ENCODE measurements around the gene HSP90AB1.
A peak's percentile ranks its signal among the peaks of the same experiment; 100 is the strongest.

The HSP90AB1 gene

DNA sequence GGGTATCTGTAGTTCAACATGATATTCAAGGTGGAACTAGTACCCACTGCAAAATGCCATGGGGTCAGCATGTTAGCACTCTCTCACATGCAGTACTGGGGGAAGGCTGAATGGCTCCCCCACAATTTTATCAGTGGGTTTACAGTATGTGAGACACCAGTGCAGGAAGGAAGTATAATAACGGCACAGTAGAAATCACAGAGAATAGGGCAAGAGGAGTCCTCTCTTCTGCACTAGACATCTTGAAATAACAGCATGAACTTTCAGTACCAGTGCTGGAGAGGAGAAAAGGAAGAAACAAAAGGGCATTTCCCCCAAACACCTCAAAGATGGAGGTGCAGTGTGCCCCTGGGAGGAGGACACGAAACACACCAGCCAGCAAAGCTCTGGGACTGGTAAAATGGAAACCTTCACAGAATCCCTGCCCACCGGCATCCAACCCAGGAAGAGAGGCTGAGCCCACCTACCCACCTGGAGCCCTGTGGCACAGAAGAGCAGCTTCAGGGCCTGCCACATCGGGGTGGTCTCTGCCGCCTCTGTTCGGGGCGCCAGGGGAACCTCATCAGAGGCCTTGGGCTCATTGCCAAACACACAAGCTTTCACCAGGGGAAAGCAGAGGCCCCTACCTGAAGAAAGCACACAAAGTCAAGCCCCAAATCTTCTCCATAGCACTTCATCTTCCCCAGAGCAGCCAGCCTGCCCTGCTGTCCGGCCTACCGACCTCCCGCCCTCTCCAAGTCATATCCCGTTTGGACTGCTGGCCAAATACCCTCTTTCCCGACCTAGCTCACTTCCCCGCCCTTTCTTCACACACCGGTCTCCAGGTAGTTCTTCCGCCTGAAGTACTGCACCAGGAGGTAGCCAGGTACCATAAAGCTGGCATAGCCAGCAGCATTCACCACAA lies 9.2 kb downstream of the HSP90AB1 start:
- no peak for DNase-seq

DNA sequence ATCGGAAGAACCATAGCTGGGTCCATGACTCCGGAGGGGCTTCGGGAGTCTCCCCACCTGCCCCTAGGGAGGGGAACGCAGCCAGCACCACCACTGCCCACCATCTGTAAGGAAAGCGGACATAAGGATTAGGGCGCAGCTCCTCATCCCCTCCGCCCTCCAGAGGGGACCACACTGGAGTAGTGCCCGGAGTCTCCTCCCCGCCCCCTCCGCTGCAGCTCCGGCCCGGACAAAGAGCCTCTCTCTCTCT lies 9.8 kb downstream of the HSP90AB1 start:
- DNase-seq, result peak; percentile 33

DNA sequence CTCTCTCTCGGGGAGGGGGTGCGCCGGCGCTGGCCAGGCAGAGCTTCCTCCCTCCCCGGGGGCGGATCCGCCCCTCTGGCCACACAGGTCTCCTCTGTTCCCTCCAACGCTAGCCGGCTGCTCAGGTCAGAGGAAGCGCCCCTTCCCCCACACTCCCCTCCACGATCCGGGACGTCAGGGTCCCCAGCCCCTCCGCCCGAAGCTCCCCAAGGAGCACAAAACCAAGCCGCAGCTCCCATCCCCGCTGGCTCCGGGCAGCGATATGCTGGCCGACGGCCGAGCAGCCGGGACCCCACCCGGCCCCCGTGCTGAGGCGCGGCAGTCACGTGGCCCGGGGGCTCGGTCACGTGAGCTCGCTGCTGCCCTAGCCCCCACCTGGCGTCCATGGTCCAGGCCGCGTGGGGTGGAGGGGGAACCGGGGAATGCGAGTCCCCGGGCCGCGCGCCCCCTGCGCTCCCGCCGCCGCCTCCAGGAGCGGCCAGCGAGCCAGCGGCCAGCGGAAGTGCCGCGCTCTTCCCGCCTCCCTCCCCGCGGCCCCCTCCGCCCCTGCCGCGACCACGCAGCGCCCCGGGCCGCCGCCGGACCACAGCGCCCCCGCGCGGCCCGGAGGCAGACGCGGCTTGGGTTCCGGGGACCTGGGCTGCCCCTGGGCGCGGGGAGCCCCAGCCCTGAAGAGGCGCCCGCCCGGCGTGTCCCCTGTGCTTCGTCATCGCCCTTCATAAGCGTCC lies 10.3 kb downstream of the HSP90AB1 start, which contains the start of gene SLC35B2:
SLC35B2 (minus strand) TSS at position 504 of the 728 bp plus-strand sequence; CDS start at position 386, 118 bp downstream.
- DNase-seq, result peak; percentile 64

DNA sequence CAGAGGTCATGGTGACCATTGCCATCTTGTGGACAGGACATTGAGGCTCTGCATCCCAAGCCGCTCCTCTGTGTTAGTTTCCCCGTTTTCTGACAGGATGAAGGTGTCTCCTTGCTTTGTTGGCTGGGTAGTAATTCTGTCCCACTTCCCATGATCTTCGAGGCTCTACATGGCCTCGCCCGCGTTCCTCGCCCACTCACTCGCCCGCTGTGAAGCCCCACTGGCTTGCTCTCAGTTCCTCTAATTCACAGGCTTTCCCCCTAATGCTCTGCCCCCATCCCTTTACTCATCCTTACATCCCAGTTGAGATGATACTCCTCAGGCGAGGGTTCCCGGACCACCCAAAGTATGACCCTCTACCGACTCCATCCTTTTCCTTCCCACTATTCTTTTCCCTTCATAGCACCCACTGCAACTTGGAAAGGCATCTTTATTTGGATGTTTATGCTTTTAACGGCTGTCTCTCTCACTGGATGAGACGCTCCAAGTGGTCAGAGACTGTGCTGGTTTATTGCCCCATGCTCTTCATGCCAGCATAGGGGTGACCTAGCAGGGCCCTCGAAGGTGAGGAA lies 10.9 kb downstream of the HSP90AB1 start:
- DNase-seq, result no peak

DNA sequence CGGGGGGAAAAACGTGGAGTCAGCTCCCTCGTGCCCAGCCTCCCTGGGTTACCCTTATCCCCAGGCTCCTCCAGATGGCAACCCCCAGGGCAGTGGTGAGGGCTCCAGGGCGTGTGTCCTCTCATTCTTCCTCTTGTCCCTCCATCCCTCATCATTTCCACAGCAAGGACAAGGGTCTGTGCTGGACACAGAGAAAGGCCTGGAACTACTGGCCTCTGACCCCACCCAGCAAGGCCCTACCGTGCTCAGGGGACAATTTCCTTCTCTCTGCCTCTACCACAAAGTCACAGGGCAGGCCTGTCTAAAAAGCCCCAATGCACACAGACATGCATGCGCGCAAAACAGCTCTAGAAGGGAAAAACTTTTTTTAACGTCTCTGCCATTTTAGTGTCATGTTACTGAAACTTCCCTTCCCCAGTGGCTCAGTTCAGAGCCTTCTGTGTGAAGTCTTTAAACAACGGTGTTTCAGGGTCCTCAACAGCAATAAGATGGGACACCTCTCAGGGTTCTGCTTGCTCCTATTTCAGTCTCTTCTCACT lies 11.5 kb downstream of the HSP90AB1 start:
- DNase-seq, result no peak

DNA sequence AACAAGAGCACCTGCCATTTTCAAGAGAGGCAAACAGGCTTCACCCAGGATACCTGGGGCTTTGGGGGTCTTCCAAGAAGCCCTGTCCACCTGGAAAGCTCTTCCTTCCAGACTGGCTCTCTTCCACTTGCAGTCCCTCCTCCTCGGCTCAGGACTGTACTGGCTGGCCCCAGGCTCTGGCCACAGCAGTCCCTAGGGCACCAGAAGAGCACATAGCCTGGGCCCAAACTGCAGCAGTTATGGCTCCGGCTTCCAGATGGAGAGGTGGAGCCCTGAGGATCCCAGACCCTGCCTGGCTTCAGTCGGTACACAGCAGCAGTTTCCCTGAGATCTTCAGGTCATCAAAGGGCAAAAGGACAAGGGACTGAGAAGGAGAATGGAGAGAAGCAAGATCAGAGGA lies 12.0 kb downstream of the HSP90AB1 start:
- no peak for DNase-seq

DNA sequence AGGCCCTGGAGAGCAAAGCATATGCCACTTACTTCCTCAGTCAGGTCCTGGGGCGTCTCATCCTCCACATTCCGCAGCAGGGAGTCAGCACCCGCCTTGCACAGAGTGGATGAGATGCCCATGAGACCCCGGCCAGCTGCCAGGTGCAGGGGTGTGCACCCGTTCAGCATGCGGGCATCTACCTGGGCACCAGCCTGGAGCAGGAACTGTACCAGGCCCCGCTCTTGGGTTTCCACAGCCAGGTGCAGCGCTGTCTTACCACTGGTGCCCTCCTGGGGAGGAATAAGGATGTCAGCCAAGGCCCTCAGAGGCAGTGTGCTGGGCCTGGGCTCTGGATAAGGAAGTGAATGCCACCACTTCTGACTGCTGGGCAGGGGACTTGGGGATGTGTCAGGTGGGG lies 13.1 kb downstream of the HSP90AB1 start:
- no peak for DNase-seq

DNA sequence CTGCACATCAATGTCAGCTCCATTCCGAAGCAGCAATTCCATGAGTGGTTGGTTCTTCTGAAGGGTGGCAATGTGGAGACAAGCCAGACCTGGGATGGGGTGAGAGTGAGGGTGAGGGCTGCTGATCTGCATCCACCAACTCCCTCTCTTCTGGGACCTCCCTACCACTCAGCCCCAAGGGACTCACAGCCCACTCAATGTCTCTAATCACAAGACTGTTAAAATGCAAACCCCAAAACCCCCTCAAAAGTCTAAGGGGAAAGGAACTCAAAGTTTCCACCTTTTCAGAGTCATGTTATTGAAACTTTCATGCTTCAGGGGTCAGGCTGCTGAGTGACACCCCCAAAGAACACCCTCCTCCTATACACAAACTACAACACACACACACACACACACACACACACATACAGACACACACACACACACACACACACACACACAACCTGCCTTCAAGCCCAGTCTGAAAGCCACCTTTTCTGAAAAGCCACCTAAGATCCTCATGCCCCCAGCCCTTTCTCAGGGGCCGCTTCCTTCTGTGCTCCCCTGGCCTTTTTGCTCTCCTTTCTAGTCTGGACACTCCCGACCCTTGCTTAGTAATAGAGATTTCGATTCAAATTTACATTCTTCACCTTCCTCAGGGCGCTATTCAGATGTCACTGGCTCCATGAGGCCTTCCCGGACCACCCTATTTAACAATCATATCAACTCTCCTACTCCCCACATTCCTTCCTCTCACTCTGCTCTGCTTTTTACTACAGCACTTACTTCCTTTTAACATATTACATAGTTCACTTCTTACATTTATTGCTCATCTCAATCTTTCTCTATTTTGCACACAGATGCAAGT lies 13.8 kb downstream of the HSP90AB1 start:
- no peak for DNase-seq

DNA sequence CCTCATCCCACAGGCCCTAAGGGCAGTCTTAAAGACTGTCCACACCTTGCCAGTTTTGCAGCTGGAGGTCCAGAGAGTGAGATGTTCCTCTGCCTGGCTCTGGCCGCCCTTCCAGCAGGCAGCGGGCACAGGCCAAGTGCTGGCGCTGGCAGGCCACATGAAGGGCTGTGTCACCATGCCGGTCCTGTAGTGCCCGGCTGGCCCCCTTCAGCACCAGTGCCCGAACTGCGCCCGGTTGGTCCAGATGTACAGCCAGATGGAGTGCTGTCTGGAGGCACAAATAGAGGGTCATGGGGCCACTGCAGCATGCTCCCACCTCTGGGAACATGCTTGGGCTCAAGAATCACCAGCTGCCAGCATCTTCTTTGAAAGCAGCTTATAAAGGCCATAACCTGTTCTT lies 14.7 kb downstream of the HSP90AB1 start:
- no peak for DNase-seq

DNA sequence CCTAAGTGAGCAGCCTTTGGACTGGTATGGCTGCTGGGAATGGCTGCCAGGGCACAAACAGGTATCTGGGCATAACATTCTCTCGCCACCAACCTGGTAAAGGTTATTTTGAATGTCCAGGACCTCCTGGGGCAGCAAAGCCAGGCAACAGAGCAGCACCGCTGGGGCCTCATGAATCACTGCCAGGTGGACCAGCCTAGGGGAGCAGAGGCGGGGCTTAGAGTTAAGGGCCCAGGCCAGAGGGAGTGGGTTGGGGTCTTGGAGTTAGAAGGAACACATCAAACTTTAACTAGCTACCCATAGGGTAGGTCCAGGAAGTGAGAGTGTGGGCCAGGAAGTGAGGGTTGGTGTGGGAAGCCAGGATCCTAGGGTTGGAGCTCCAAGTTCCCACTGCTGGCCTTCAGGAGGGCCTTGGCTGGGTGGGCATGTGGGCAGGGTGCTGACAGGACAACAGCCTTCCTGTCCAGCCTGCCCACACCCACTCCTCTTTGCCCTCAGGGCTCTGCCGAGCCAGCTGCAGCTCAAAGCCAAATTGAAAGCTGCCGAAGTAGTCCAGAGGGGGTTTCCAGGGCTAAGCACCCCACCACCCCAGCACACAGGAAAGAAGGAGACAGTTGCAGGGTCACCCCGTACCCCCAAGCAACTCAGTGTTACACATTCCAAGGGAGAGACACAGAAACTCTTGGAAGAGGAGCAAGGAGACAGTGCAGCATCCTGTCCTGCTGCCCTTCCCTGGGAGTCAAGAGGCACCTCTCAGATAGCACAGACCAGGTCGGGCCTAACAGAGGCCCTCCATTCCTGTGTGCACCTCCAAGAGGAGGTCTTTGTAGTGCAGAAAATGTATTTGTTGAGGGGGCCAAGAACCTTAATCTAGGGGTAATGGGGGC lies 15.8 kb downstream of the HSP90AB1 start:
- no peak for DNase-seq

DNA sequence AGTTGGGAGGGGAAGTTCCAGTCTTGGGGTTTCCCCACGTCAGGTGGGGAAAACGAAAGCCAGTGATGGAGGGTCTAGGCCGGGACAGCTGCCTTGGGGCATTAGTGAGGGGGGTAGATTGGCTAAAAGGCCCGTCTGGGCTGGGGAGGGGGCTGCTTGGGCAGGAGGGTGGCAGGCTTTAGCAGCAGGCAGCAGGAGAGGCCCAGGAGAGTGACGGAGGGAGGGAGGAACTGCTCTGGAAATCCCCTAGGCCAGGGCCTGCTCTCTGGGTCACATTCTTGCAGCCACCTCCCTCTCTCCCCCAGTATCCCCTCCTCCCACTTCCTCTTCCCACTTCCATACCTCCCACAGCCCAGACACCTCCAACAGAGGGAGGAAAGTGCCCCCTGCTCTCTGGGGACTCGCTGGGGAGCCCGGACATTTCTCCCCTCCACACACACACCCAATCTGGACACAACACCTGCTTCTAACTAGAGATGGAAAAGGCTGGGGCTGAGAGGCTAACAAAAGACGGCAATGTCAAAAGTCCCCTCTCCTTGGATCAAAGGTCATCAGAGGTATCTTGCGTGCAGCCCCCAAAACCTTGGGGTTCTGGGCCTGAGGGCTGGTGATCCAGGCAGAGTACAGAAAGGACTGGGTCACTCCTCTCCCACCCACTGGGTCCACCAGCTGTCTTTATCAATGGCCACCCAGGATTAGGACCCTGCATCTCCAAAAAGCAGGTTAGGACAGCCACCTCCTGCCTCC lies 16.6 kb downstream of the HSP90AB1 start:
- peak; percentile 42 for DNase-seq

DNA sequence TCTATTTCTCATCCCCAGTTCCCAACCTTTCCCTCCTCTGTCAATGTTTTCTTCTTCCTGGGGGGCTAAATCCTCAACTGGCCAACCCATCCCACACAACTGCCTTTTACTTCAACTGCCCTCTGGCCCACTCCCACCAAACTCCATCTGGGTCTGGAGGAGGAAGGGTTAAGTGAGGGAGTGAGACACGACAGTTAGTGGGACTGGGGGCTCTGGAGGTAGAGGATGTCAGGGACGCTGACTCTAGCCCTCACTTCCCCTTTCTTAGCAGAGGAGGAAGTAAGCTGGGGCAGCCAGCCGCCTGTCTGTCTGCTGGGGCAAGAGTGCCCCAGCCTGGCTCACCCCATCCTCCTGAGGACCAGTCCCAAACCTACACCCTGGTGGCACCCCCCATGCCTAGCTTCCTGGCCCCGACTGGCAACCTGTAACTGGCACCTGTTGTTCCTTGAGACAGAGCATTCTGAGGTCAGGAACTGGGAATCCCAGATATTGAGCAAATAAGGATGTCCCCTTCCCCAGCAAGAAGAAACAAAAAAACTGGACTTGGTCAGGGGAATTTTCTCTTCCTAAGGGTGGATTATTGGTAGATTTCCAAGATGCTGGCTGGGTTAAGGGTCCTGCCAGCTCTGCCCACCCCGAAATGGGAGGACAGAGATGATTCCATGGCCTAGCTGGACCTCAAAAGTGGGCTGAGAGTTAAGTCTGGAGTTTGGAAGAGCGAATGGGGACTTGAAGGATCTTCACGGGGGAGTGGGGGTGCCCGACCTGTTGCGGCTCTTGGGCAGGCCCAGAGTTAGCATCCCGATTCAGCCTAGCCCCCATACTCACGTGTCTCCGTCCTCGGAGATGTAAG lies 17.5 kb downstream of the HSP90AB1 start:
- DNase-seq, result peak; percentile 35

DNA sequence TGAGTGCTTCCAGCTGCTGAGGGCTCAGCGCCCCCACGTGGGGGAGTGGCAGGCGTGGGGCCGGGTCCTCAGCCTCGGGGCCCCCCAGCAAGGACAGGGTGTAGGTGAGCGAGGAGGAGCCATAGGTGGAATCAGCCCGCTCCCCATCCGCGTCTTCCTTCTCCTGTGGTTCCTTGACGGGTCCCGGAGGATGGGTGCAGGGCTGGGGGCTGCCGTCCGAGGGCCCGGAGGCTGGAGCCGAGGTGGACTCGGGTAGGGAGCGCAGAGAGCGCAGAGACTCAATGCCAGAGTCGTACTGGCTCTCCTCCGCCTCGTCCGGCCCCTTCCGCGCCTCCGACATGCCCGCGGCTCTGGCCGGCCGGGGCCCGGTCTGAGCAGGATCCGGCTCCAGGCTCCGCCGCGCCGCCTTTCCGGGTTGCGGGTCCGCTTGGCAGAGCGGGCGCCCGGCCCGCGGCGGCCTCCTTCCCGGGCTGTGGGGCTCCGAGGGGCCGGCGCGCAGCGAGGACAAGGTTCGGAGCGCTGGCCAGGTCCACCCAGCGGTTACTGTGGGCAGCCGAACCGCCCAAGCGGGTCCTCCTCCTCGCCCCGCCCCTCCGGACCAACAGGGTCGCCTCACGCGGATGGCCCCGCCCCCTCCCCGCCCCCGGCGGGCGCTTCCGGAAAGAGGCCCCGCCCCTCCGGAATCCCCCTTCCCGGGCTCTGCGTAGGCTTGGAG lies 18.3 kb downstream of the HSP90AB1 start, which contains the start of gene NFKBIE:
NFKBIE (minus strand) TSS at position 545 of the 715 bp plus-strand sequence; CDS start at position 340, 205 bp downstream.
- DNase-seq, result peak; percentile 93

DNA sequence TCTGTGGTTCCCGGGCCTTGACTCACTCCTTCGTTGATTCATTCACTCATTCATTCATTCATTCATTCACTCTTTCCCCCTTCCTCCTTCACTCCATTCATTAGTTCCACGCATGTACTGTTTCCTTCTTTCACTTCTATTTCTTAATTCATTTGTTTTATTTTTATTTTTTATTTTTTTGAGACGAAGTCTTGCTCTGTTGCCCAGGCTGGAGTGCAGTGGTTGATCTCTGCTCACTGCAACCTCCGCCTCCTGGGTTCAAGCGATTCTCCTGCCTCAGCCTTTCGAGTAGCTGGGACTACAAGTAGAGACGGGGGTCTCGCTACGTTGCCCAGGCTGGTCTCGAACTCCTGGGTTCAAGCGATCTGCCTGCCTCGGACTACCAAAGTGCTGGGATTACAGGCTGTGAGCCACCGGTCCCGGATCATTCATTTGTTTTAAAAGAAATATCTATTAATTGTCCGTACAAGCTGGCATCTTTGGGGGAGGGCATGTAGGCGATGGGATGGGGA lies 18.9 kb downstream of the HSP90AB1 start:
- DNase-seq, result no peak

DNA sequence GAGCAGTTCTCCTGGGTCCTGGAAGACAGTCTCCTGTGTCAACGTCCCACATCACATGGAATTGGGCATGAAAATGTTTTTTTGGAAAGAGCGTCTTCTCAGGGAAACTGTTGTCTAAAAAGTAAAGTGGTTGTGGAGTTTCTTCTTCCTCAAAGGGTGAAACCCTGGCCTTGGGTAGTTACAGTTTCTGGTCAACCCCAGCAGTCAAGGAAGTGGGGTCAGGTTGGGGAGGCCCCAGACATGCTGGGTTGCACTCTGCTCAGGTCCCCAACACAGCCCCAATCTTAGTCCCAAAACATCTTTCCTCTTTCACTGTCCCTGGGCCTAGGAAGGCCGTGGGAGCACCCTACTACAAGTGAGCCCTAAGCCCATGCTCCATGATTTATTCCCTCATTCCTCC lies 19.4 kb downstream of the HSP90AB1 start:
- no peak for DNase-seq

DNA sequence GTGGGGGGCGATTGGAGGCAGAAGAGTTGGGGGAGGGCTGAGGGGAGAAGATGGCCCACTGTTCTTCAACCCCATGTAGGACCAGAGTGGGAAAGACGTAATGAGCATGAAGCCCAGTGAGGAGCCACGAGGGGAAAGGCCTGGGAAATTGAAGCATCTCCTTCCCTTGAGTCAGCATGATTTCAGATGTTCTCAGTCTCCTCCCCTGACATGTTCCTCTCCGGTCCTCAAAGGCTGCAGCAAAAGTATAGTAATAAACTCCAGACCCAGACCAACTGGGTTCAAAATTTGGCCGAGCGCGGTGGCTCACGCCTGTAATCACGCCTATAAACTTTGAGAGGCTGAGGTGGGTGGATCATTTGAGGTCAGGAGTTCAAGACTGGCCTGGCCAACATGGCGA lies 20.4 kb downstream of the HSP90AB1 start:
- no peak for DNase-seq

DNA sequence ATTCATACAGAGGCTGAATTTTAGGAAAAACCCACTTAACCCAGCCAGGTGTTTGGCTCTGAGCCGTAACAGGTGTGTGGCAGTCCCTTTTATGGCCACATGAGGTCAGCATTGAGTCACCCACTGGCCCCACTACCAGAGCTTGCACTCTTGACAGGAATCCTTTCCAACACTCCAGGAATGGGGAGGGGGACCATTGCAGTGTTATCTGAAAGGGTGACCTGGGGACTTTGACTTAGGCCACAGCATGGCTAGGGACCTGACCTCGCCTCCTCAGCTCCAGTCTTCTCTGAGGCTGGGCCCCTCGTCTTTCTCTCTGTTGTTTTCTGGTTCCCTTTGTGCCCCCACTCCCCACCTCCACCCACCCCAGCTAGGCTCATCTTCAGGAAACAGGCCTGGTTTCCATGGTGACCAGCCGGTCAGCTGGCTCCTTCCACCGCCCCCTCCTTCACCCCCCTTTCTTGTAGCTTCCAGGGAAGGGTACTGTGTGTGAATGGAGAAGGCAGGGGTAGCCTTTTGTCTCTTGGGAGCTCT lies 21.3 kb downstream of the HSP90AB1 start:
- peak; percentile 60 for DNase-seq

DNA sequence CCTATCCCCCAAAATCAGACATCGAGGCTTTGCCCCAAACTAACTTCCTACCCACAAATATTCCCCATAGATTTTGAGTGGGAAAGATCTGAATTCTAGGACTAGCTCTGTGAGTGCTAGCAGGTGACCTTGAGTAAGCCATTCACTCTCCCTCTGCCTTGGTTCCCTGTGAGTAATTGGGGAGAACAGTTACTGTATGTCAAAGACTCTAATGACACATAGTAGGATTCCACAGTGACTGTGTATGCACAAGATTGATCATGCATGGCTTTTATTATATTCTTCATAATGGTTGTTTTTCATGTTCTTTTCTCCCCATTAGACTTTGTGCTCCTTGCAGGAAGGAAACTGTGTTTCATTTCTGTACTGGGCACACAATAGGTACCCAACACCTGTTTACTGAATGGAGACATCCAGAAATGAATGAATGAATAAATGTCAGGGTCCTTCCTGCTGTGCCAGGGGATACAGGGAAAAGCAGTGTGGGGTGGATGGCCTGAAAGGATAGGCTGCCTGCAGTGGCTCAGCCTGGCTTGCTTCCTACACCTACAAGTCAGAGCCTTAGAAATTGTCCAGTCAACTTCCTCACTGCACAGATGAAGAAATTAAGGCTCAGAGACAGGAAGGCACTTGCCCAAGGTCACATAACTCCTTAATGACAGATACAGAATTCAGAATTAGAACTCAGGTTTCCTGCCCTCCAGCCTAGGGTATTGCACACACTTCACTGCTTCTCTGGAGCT lies 22.4 kb downstream of the HSP90AB1 start:
- DNase-seq, result no peak
